Effector memory CD4-positive, alpha-beta T cell (primary cell): ENCODE measurements around the gene IQCE.

Experiments
- DNase-seq, 3 donors: peaks; one replicate each; pipeline ENCODE4 v3.0.0-alpha.2; 2020
- H3K27ac ChIP-seq: 2 replicates; pipeline ENCODE4 v1.7.0; 2013; ENCODE audit warnings: mild to moderate bottlenecking, low read length, moderate library complexity; ENCODE audit not compliant: insufficient read depth, poor library complexity, severe bottlenecking
- H3K27me3 ChIP-seq: replicated peaks from 2 replicates; pipeline ENCODE4 v1.7.0; 2013; ENCODE audit warnings: mild to moderate bottlenecking, low read length; ENCODE audit not compliant: insufficient read depth, control insufficient read depth, poor library complexity, severe bottlenecking
- H3K36me3 ChIP-seq: 2 replicates; pipeline ENCODE4 v1.7.0; 2013; ENCODE audit warnings: mild to moderate bottlenecking, low read length, moderate library complexity; ENCODE audit not compliant: control insufficient read depth, insufficient read depth
- H3K4me1 ChIP-seq: 2 replicates; pipeline ENCODE4 v1.7.0; 2013; ENCODE audit warnings: low read length, mild to moderate bottlenecking; ENCODE audit not compliant: control insufficient read depth, insufficient read depth, poor library complexity, severe bottlenecking
- H3K4me3 ChIP-seq: 2 replicates; pipeline ENCODE4 v1.7.0; 2013; ENCODE audit warnings: low read length, low read depth, mild to moderate bottlenecking; ENCODE audit not compliant: insufficient read depth, poor library complexity, severe bottlenecking
- H3K9me3 ChIP-seq: 2 replicates; pipeline ENCODE4 v1.7.0; 2013; ENCODE audit warnings: mild to moderate bottlenecking, low read length, moderate library complexity; ENCODE audit not compliant: control insufficient read depth

Gene IQCE

GRCh38 chr7:2610466-2610865 lies 51.7 kb downstream of the IQCE start:
- no peak for DNase-seq
- Histone ChIP-seq H3K4me1 (no peaks in the 10 kb centered on the region), H3K4me3 (no peak overlapping the region), H3K36me3 (no peaks in the 10 kb centered on the region), H3K27me3 (no peaks in the 10 kb centered on the region), H3K9me3 (no peaks in the 10 kb centered on the region), H3K27ac (no peak overlapping the region)

- DNase-seq, result no peak
- Histone ChIP-seq H3K9me3 (no peaks in the 10 kb centered on the region), H3K27ac (no peak overlapping the region), H3K27me3 (no peaks in the 10 kb centered on the region), H3K36me3 (no peaks in the 10 kb centered on the region), H3K4me3 (no peak overlapping the region), H3K4me1 (no peaks in the 10 kb centered on the region)
Measured at GRCh38 chr7:2610898-2611297, 52.1 kb downstream of the IQCE start.

GRCh38 chr7:2611401-2611800 lies 52.6 kb downstream of the IQCE start:
- no peak for DNase-seq
- no peaks in the 10 kb centered on the region for H3K4me1 ChIP-seq
- no peaks in the 10 kb centered on the region for H3K36me3 ChIP-seq
- no peak overlapping the region for H3K4me3 ChIP-seq
- no peak overlapping the region for H3K27ac ChIP-seq
- no peaks in the 10 kb centered on the region for H3K9me3 ChIP-seq
- H3K27me3 ChIP-seq, result no peaks in the 10 kb centered on the region

- Histone ChIP-seq H3K4me1 (no peaks in the 10 kb centered on the region), H3K27ac (no peak overlapping the region), H3K9me3 (no peaks in the 10 kb centered on the region), H3K27me3 (no peaks in the 10 kb centered on the region), H3K36me3 (no peaks in the 10 kb centered on the region), H3K4me3 (no peak overlapping the region)
- no peak for DNase-seq
Measured at GRCh38 chr7:2611922-2612321, 53.1 kb downstream of the IQCE start.

GRCh38 chr7:2612445-2613097 lies 53.8 kb downstream of the IQCE start:
- H3K9me3 ChIP-seq, result no peaks in the 10 kb centered on the region
- H3K27ac ChIP-seq, result no peak overlapping the region
- H3K4me1 ChIP-seq, result no peaks in the 10 kb centered on the region
- H3K36me3 ChIP-seq, result no peaks in the 10 kb centered on the region
- no peak overlapping the region for H3K4me3 ChIP-seq
- DNase-seq, result no peak
- no peaks in the 10 kb centered on the region for H3K27me3 ChIP-seq

GRCh38 chr7:2613098-2613930 lies 54.5 kb downstream of the IQCE start:
- Histone ChIP-seq H3K4me1 (no peaks in the 10 kb centered on the region), H3K9me3 (no peaks in the 10 kb centered on the region), H3K27ac (no peak overlapping the region), H3K4me3 (no peak overlapping the region), H3K27me3 (no peaks in the 10 kb centered on the region), H3K36me3 (no peaks in the 10 kb centered on the region)
- no peak for DNase-seq

- no peaks in the 10 kb centered on the region for H3K9me3 ChIP-seq
- no peaks in the 10 kb centered on the region for H3K36me3 ChIP-seq
- no peaks in the 10 kb centered on the region for H3K4me1 ChIP-seq
- H3K4me3 ChIP-seq, result no peak overlapping the region
- no peak for DNase-seq
- no peak overlapping the region for H3K27ac ChIP-seq
- H3K27me3 ChIP-seq, result no peaks in the 10 kb centered on the region
Measured at GRCh38 chr7:2613931-2614600, 55.3 kb downstream of the IQCE start.

- H3K9me3 ChIP-seq, result no peaks in the 10 kb centered on the region
- H3K4me3 ChIP-seq, result no peak overlapping the region
- no peak overlapping the region for H3K27ac ChIP-seq
- DNase-seq, result no peak
- H3K27me3 ChIP-seq, result no peaks in the 10 kb centered on the region
- H3K36me3 ChIP-seq, result no peaks in the 10 kb centered on the region
- H3K4me1 ChIP-seq, result no peaks in the 10 kb centered on the region
Measured at GRCh38 chr7:2614631-2615330, 56.0 kb downstream of the IQCE start.

GRCh38 chr7:2616387-2617324 lies 57.9 kb downstream of the IQCE start:
- H3K4me3 ChIP-seq, result no peak overlapping the region
- no peaks in the 10 kb centered on the region for H3K27me3 ChIP-seq
- no peak overlapping the region for H3K27ac ChIP-seq
- no peaks in the 10 kb centered on the region for H3K4me1 ChIP-seq
- H3K9me3 ChIP-seq, result no peaks in the 10 kb centered on the region
- no peak for DNase-seq
- no peaks in the 10 kb centered on the region for H3K36me3 ChIP-seq
